ENCODE data around the gene OTUD6A. TPM values are rescaled to one million over a fixed set of nuclear protein-coding genes. Genes with fewer than 3 reads are reported as not detected.

Gene OTUD6A
- total RNA-seq, 1 donor from 2014 or later: not detected

DNA sequence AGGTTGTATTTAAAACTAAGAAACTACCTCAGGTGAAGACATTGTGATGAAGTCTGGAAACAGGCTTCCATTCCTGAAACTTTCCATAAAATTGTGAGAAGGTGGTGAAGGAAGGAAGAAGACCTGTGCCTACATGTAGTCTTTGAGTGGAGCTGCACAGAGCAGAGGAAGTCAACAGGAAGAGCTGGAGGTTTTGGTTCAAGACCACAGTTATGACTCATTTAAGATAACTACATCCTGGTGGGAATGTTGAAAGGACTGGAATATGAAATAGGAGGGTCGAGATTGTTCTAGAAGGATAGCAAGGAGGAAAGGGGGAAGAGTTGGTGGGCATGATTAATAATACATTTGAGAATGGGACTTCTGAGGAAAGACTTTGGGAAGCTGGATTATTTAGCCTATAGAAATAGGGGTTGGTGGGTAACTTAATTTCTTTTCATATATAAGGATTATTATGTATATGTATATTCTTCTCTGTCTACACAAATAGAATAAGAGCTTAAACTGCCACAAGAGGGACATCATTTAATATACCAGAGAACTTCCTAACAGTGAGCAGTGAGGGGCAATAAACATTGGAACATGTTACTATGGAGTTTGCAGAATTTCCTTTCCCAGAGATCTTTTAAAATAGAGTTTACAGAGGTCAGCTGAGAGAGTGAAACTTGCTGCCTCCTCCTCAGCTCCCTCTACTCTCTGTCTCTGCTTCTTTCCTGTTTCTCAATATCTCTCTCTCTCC, 36.0 kb upstream of the OTUD6A start:
- DNase-seq (ENCODE audit: low read depth): no peak
- TF ChIP-seq CTCF (conservative IDR thresholded peaks at IDR 0.05; ENCODE audit: low read depth, low read length): no peak
- no peak overlapping the region for H3K4me3 ChIP-seq (ENCODE audit: low read depth, low read length)

DNA sequence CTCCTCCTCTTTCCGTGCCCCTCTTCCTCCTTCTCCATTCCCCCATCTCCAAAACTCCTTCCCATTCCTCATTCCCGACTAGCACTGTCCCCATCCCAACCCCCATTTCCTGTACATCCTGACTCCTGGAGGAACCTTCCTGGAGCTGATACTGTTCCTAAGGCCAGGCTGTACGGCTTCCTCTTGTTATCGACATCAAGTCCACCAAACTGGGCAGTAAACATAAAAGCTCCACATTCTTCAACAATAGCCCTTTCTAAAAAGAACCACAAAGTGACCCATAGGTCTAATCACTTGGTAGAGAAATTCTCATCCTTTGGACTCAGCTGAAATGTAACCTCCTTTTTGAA, 35.4 kb upstream of the OTUD6A start:
- no peak overlapping the region for H3K4me3 ChIP-seq (ENCODE audit: low read depth, low read length)
- no peak for TF ChIP-seq CTCF (conservative IDR thresholded peaks at IDR 0.05; ENCODE audit: low read depth, low read length)
- no peak for DNase-seq (ENCODE audit: low read depth)

DNA sequence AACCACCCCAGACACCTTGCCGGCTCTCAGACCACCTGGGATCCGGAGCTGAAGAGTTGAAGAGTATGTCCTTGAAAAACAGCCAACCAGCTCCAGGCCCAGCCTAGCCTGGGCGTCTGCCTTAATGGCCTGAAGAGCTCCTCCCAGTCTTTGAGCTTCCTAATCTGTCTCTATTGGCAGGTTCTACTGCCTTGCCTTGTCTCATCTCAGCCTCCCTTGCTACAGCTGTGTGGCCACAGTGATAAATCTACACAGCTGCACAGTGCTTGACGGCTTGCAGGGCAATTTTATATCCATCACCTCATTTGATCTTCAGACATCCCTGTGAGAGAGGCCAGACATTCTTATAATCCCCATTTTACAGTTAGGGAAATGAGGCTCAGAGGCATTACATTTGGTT, 32.4 kb upstream of the OTUD6A start:
- DNase-seq (ENCODE audit: low read depth): no peak
- no peak for TF ChIP-seq CTCF (conservative IDR thresholded peaks at IDR 0.05; ENCODE audit: low read depth, low read length)
- no peak overlapping the region for H3K4me3 ChIP-seq (ENCODE audit: low read depth, low read length)

DNA sequence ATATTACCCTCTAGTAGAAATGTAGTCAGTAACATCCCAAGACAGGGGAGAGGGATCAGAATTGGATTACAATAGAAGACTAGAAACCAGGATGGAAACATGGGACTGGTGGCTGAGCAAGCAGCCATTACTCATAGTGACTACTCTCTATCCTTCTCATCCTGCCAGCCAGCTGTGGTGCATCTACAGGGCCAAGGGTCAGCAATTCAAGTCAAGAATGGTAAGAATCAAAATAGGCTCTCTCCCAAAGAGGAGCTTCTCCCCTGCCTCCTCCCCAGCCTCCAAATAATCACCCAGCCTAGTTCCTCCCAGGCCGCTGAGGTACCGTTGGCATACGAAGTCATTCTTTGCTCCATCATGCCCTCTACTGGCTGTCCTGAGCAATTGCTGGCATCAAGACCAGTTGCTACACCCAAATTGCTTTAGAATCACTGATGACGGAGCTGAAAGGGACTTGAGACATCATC, 31.9 kb upstream of the OTUD6A start:
- peak; percentile 75 for TF ChIP-seq CTCF (conservative IDR thresholded peaks at IDR 0.05; ENCODE audit: low read depth, low read length)
- H3K4me3 ChIP-seq (ENCODE audit: low read depth, low read length): no peak overlapping the region
- DNase-seq (ENCODE audit: low read depth): peak; percentile 3

GRCh38 chrX:70032792-70033191, 29.5 kb upstream of the OTUD6A start:
- TF ChIP-seq CTCF (conservative IDR thresholded peaks at IDR 0.05; ENCODE audit: low read depth, low read length): no peak
- DNase-seq (ENCODE audit: low read depth): no peak
- no peak overlapping the region for H3K4me3 ChIP-seq (ENCODE audit: low read depth, low read length)

DNA sequence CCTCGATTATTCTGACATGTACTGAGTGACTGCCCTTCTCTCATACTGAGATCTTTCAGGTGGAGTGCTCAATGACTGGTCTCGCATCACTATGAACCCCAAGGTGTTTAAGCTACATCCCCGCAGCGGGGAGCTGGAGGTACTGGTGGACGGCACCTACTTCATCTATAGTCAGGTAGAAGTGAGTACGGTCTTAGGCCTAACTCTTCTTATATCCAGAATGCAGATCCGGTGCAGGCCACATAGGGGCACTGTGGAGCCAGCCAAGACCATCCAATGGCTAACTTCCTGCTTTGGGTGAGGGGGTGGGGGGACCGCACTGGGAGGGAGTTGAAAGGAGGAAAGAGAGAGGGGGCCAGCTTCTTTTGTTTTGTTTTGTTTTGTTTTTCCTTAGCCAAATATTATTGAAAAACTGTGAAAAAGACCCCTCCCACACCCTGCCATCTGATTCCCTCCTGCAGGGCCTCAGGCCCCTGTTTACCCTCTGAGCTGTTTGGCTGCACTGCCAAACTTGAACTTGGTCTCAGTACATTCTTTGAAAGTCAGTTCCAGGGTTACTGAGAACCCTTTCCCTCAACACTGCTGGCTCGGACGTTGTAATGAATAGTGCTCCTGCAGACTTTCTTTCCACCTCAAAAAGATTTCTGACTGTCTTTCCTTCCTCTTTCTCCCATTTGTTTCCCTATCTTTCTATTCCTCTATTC, 28.8 kb upstream of the OTUD6A start:
- peak; percentile 65 for TF ChIP-seq CTCF (conservative IDR thresholded peaks at IDR 0.05; ENCODE audit: low read depth, low read length)
- no peak for DNase-seq (ENCODE audit: low read depth)

More for the DNA sequence above, 28.8 kb upstream of the OTUD6A start:
- no peak overlapping the region for H3K4me3 ChIP-seq (ENCODE audit: low read depth, low read length)
